SU-DHL-6 (cell line): ENCODE measurements around the gene ZNHIT2.

Experiments used
- EZH2phosphoT487 ChIP-seq: fragments of 200-600 bp; sonication (generic), shearing (Covaris generic); conservative IDR thresholded peaks from 2 replicates; pipeline ENCODE4 v1.6.1; 2018; ENCODE audit warnings: mild to moderate bottlenecking, antibody characterized with exemption, low read length, moderate library complexity, mixed read lengths
- TF ChIP-seq, protein P1 (sequence below): fragments of 200-600 bp; sonication (generic); IDR thresholded peaks from one replicate; pipeline ENCODE4 v1.5.1; 2017; ENCODE audit warnings: antibody characterized with exemption, mild to moderate bottlenecking, low read length, moderate library complexity; ENCODE audit not compliant: insufficient read depth, poor library complexity, severe bottlenecking

DNA sequence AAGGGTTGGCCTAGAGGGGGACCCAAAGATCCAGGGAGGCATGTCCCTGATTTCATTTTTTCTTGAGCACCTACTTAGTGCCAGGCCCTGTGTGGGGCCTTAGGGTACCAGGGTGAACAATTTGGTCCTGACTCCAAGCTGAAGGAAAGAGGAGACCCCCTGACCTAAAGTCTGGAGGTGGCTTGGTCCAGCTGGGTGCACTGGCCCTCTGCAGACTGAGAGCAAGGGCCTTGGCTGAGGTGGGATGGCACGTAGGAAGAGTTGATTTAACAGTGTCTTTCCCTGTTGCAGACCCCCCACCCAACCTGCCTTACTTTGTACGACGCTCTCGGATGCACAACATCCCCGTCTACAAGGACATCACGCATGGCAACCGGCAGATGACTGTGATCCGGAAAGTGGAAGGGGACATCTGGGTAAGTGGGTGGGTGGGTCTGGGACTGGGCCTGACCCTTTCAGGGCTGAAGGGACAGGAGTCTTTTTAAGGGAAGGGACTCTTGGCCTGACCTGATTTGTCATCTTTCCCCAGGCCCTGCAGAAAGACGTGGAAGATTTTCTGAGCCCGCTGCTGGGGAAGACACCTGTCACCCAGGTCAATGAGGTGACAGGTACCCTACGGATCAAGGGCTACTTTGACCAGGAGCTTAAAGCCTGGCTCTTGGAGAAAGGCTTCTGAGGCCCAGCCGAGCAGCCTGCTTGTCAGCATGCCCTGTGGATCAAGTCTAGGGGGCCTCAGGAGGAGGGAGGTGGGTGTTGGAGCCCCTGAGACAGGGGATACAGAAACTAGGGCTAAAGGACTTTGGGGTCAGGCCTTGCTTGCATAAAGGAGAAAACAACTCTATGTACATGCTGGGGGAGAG lies 7.9 kb upstream of the ZNHIT2 start:
- TF ChIP-seq, protein P1, sequence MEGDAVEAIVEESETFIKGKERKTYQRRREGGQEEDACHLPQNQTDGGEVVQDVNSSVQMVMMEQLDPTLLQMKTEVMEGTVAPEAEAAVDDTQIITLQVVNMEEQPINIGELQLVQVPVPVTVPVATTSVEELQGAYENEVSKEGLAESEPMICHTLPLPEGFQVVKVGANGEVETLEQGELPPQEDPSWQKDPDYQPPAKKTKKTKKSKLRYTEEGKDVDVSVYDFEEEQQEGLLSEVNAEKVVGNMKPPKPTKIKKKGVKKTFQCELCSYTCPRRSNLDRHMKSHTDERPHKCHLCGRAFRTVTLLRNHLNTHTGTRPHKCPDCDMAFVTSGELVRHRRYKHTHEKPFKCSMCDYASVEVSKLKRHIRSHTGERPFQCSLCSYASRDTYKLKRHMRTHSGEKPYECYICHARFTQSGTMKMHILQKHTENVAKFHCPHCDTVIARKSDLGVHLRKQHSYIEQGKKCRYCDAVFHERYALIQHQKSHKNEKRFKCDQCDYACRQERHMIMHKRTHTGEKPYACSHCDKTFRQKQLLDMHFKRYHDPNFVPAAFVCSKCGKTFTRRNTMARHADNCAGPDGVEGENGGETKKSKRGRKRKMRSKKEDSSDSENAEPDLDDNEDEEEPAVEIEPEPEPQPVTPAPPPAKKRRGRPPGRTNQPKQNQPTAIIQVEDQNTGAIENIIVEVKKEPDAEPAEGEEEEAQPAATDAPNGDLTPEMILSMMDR: no peak
- no peak for TF ChIP-seq EZH2phosphoT487
